OCI-LY3 (cell line): ENCODE measurements around the gene GALNS.

Experiments
- EZH2phosphoT487 ChIP-seq: fragments of 200-600 bp; shearing (Covaris generic); IDR thresholded peaks from 2 replicates; pipeline ENCODE4 v1.6.1; 2018; ENCODE audit warnings: antibody characterized with exemption, mixed run types, low read depth
- TF ChIP-seq, protein P1 (sequence below): fragments of 200-600, 300-600 bp; sonication (generic); IDR thresholded peaks from 2 replicates; pipeline ENCODE4 v1.5.1; 2014; ENCODE audit warnings: antibody characterized with exemption, low read length, low read depth

DNA sequence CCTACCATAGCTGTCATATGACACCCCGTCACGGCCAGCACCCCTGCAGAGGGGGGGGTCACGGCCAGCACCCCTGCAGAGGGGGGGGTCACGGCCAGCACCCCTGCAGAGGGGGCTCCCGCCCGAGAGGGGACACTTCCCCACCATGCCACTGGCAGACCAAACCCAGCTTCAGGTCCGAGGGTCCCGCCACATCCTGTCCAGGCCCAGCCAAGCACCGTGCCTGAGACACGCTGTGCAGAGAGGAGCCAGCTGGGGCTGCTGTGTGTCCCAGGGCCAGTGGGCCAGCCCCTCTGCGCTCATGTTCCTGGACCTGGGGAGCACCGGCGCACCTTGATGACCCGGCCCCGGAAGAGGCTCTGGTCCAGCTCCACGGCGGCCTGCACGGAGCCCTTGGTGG, 7.8 kb upstream of the GALNS start:
- TF ChIP-seq EZH2phosphoT487: no peak
- TF ChIP-seq, protein P1, sequence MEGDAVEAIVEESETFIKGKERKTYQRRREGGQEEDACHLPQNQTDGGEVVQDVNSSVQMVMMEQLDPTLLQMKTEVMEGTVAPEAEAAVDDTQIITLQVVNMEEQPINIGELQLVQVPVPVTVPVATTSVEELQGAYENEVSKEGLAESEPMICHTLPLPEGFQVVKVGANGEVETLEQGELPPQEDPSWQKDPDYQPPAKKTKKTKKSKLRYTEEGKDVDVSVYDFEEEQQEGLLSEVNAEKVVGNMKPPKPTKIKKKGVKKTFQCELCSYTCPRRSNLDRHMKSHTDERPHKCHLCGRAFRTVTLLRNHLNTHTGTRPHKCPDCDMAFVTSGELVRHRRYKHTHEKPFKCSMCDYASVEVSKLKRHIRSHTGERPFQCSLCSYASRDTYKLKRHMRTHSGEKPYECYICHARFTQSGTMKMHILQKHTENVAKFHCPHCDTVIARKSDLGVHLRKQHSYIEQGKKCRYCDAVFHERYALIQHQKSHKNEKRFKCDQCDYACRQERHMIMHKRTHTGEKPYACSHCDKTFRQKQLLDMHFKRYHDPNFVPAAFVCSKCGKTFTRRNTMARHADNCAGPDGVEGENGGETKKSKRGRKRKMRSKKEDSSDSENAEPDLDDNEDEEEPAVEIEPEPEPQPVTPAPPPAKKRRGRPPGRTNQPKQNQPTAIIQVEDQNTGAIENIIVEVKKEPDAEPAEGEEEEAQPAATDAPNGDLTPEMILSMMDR: no peak
